ENCODE results near the gene HDAC9. TPM values are rescaled to one million over a fixed set of nuclear protein-coding genes. Genes with fewer than 3 reads are reported as not detected.

HDAC9 gene
- polyA plus RNA-seq, 1 of the 3 experiments (the other 2 are of a cell fraction), result 11.6 TPM

DNA sequence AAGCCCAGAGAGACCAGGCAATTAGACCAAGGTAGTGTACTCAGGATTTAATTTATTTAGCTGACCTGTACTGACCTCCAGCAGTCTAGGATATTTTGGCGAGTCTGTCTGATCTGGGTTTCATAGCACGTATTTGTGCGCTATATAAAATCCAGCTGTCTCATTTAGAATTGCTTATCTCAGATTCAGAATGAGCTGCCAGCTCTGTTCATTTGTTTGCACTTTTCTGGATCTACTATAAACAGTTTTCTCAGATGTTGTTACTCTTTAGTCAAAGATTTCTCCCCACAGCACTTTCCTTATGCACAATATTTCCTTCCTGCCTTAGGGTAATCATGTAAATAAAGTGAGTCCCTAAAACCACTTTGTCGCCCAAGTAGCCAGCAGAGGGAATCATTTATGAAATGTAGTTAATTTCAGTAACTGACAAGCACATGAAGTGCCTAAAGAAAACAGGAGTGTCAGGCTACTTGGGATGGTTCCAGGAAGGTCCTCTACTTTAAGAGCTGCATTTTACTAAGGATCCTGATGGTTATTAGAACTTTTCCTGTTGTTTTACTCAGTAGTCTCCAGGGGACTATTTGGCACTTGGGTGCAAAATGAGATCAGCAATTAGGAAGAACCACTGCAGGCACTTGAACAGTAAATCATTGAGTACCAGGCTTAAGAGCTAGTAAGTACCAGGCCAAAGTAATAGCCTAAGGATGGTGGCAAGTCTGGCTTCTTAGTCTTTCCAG is 395.5 kb downstream of the HDAC9 start (continued):
- TF ChIP-seq, protein P1, sequence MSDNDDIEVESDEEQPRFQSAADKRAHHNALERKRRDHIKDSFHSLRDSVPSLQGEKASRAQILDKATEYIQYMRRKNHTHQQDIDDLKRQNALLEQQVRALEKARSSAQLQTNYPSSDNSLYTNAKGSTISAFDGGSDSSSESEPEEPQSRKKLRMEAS (IDR thresholded peaks at IDR 0.05; ENCODE audit: low read depth), result no peak
- no peak; the same call in none of the 2 replicates for TF ChIP-seq RAD21 (IDR thresholded peaks at IDR 0.05; ENCODE audit: low read length)
- TF ChIP-seq JUND (IDR thresholded peaks at IDR 0.05), result no peak

DNA sequence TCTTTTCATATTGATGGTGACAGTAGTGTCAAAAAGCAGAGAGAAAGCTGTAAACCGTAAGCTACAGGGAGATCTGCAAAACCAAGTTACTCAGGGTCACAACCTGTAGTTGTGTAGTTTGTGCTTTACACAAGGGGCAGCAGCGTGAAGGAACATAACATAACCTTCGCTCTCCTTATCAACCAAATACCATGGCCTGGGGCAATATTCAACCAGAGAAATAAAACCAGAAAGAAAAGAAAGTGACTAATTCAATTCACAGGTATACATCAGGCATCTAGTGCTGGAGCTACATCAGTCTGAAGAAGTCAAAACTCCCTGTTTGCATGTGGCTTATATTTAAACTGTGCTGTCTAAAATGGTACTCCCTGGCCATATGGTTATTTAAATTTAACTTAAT is 397.6 kb downstream of the HDAC9 start:
- Histone ChIP-seq H3K36me3 (replicated peaks in 1 of 2; ENCODE audit: control insufficient read depth in 1 of 2, insufficient read depth in 2 of 2, low read length in 1 of 2) (no peaks in the 10 kb centered on the region), H4K20me1 (ENCODE audit: insufficient read depth) (no peaks in the 10 kb centered on the region), H3K9me3 (no peaks in the 10 kb centered on the region), H3K27ac (ENCODE audit: low read depth in 2 of 2, low read length in 1 of 2) (peak overlapping the region in 1 of 2 experiments; percentile 100; a peak in 2 of 4 replicates), H3K9me2 (no peaks in the 10 kb centered on the region), H3K9ac (no peak overlapping the region), H3K4me2 (no peak overlapping the region), H3F3A (replicated peaks; ENCODE audit: insufficient read depth) (peaks cover 39% of the 10 kb centered on the region), H3K79me2 (ENCODE audit: insufficient read depth) (no peaks in the 10 kb centered on the region), H3K27me3 (ENCODE audit: insufficient read depth) (no peaks in the 10 kb centered on the region), H3K4me1 (ENCODE audit: control insufficient read depth in 1 of 2, insufficient read depth in 2 of 2, low read depth in 1 of 2, low read length in 1 of 2) (peaks cover 25 to 73% of the 10 kb centered on the region in 2 experiments), H3K4me3 (ENCODE audit: low read depth in 2 of 2, low read length in 1 of 2) (no peak overlapping the region), H2AFZ (ENCODE audit: low read depth) (no peak overlapping the region)
- no peak for DNase-seq
- CTCF ChIA-PET, result interaction anchor here (0.6 to 5.5 kb wide), 9 partner anchors 10 to 400 kb away, joined by 3 to 36 read pairs (median 3); no protein-coding TSS in a partner anchor
- POLR2A ChIA-PET, result interaction anchor here (1.5 kb wide), 1 partner anchor 224 kb away, joined by 4 read pairs; the partner anchor contains the start of gene TWIST1
- no peak for TF ChIP-seq NRF1 (IDR thresholded peaks at IDR 0.05; ENCODE audit: low read depth, low read length)
- TF ChIP-seq POLR2AphosphoS5 (IDR thresholded peaks at IDR 0.05; ENCODE audit: low read depth, low read length), result no peak
- no peak for TF ChIP-seq RXRA (IDR thresholded peaks at IDR 0.05; ENCODE audit: borderline replicate concordance, low read depth)
- TF ChIP-seq RAD21 (IDR thresholded peaks at IDR 0.05; ENCODE audit: low read length), result 0 out of 2 replicates have a peak, but pooled peaks have one; percentile 20
- TF ChIP-seq, protein P2, sequence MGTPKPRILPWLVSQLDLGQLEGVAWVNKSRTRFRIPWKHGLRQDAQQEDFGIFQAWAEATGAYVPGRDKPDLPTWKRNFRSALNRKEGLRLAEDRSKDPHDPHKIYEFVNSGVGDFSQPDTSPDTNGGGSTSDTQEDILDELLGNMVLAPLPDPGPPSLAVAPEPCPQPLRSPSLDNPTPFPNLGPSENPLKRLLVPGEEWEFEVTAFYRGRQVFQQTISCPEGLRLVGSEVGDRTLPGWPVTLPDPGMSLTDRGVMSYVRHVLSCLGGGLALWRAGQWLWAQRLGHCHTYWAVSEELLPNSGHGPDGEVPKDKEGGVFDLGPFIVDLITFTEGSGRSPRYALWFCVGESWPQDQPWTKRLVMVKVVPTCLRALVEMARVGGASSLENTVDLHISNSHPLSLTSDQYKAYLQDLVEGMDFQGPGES (IDR thresholded peaks at IDR 0.05; ENCODE audit: low read depth, low read length), result no peak
- no peak for TF ChIP-seq MEF2A (IDR thresholded peaks at IDR 0.05; ENCODE audit: borderline replicate concordance, low read depth)
- no peak for TF ChIP-seq ELF1 (IDR thresholded peaks at IDR 0.05)
- TF ChIP-seq GATA2 (CRISPR knock-in tag; IDR thresholded peaks at IDR 0.05), result no peak
- 93% methylated on average over 3 of the region's 3 CpGs for WGBS (ENCODE audit: low lambda C conversion rate)

DNA sequence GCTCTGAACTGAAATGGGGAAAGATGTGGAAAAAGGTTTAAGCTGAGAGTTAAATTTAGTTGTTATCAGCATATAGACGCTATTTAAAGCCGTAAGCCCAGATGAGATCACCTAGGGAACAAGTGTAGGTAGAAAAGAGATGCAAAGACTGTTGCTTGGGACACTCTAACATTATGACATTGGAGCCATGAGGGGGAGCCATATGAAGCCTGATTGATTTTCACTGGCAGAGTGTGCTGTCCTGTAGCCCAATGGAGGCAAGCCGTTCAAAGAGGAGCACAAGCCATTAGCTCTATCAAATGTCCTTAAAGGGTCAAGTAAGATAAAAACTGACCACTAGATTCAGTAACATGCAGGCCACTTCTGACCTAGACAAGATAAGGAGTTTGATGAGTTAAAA is 398.6 kb downstream of the HDAC9 start:
- WGBS (ENCODE audit: low lambda C conversion rate), result 93% methylated on average over 3 of the region's 3 CpGs
- ChIA-PET POLR2A (interaction anchor here (0.5 to 1.0 kb wide), 2 partner anchors 223 to 401 kb away, joined by 3 read pairs; partner anchors contain the start of gene TWIST1), CTCF (interaction anchor here (0.9 to 5.5 kb wide), 6 partner anchors 48 to 214 kb away, joined by 3 to 36 read pairs (median 4); no protein-coding TSS in a partner anchor)
- H3K27ac ChIP-seq (ENCODE audit: low read depth in 2 of 2, low read length in 1 of 2), result peak overlapping the region; percentile 90 to 100; a peak in 3 of 4 replicates
- H3K79me2 ChIP-seq (ENCODE audit: insufficient read depth), result no peaks in the 10 kb centered on the region
- peaks cover 35% of the 10 kb centered on the region for H3F3A ChIP-seq (replicated peaks; ENCODE audit: insufficient read depth)
- no peak overlapping the region for H3K9ac ChIP-seq
- no peak overlapping the region for H3K4me2 ChIP-seq
- H3K4me1 ChIP-seq (ENCODE audit: control insufficient read depth in 1 of 2, insufficient read depth in 2 of 2, low read depth in 1 of 2, low read length in 1 of 2), result peaks cover 25 to 66% of the 10 kb centered on the region in 2 experiments
- no peak overlapping the region for H3K4me3 ChIP-seq (ENCODE audit: low read depth in 2 of 2, low read length in 1 of 2)
- H2AFZ ChIP-seq (ENCODE audit: low read depth), result no peak overlapping the region
- H4K20me1 ChIP-seq (ENCODE audit: insufficient read depth), result no peaks in the 10 kb centered on the region
- H3K27me3 ChIP-seq (ENCODE audit: insufficient read depth), result no peaks in the 10 kb centered on the region
- H3K9me2 ChIP-seq, result no peaks in the 10 kb centered on the region
- no peak for DNase-seq
- H3K36me3 ChIP-seq (replicated peaks in 1 of 2; ENCODE audit: control insufficient read depth in 1 of 2, insufficient read depth in 2 of 2, low read length in 1 of 2), result no peaks in the 10 kb centered on the region
- H3K9me3 ChIP-seq, result no peaks in the 10 kb centered on the region
- TF ChIP-seq, protein P3, sequence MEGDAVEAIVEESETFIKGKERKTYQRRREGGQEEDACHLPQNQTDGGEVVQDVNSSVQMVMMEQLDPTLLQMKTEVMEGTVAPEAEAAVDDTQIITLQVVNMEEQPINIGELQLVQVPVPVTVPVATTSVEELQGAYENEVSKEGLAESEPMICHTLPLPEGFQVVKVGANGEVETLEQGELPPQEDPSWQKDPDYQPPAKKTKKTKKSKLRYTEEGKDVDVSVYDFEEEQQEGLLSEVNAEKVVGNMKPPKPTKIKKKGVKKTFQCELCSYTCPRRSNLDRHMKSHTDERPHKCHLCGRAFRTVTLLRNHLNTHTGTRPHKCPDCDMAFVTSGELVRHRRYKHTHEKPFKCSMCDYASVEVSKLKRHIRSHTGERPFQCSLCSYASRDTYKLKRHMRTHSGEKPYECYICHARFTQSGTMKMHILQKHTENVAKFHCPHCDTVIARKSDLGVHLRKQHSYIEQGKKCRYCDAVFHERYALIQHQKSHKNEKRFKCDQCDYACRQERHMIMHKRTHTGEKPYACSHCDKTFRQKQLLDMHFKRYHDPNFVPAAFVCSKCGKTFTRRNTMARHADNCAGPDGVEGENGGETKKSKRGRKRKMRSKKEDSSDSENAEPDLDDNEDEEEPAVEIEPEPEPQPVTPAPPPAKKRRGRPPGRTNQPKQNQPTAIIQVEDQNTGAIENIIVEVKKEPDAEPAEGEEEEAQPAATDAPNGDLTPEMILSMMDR (IDR thresholded peaks at IDR 0.05), result peak; percentile 29; the same call in 1 of the 2 replicates
- TF ChIP-seq RXRA (IDR thresholded peaks at IDR 0.05; ENCODE audit: borderline replicate concordance, low read depth), result no peak
- TF ChIP-seq CHD2 (IDR thresholded peaks at IDR 0.05; ENCODE audit: low read length, partially characterized antibody), result no peak
- no peak for TF ChIP-seq RFX5 (IDR thresholded peaks at IDR 0.05; ENCODE audit: low read length)
- no peak for TF ChIP-seq FOXM1 (IDR thresholded peaks at IDR 0.05; ENCODE audit: low read depth)
- TF ChIP-seq, protein P4, sequence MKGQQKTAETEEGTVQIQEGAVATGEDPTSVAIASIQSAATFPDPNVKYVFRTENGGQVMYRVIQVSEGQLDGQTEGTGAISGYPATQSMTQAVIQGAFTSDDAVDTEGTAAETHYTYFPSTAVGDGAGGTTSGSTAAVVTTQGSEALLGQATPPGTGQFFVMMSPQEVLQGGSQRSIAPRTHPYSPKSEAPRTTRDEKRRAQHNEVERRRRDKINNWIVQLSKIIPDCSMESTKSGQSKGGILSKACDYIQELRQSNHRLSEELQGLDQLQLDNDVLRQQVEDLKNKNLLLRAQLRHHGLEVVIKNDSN (IDR thresholded peaks at IDR 0.05; ENCODE audit: borderline replicate concordance, low read depth), result no peak
- TF ChIP-seq, protein P5, sequence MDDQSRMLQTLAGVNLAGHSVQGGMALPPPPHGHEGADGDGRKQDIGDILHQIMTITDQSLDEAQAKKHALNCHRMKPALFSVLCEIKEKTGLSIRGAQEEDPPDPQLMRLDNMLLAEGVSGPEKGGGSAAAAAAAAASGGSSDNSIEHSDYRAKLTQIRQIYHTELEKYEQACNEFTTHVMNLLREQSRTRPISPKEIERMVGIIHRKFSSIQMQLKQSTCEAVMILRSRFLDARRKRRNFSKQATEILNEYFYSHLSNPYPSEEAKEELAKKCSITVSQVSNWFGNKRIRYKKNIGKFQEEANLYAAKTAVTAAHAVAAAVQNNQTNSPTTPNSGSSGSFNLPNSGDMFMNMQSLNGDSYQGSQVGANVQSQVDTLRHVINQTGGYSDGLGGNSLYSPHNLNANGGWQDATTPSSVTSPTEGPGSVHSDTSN (IDR thresholded peaks at IDR 0.05), result no peak

All from SK-N-SH (cell line).